Transverse colon (tissue), 3 donors: ENCODE results near the gene SHC3.

Experiments used
- CTCF ChIP-seq, 5 experiments: fragments of 200-600 bp in 3 of 5; fragments of 450-650 bp in 2 of 5; sonication (generic) in 3 of 5; IDR thresholded peaks; 1 replicate in 2 of 5; 2 replicates in 3 of 5; pipeline ENCODE4 v1.5.1; 2016 to 2017; ENCODE audit warnings: antibody characterized with exemption in 5 of 5, inconsistent platforms in 3 of 5, mild to moderate bottlenecking in 2 of 5, moderate library complexity in 1 of 5
- POLR2A ChIP-seq: fragments of 450-650 bp; IDR thresholded peaks from one replicate; pipeline ENCODE4 v1.6.1; 2016; ENCODE audit warnings: antibody characterized with exemption, mild to moderate bottlenecking, moderate library complexity

- no peak for TF ChIP-seq POLR2A
- no peak for TF ChIP-seq CTCF (IDR thresholded peaks at IDR 0.05)
These were observed 139.5 kb downstream of the SHC3 start for GRCh38 chr9:89039104-89039465.
